HCT116 (cell line): ENCODE results near the gene TNFRSF12A.

Source experiments
- EZH2phosphoT487 ChIP-seq: fragments of 200-600 bp; IDR thresholded peaks from 2 replicates; pipeline ENCODE4 v1.6.1; 2018; ENCODE audit warnings: antibody characterized with exemption, borderline replicate concordance
- JUND ChIP-seq: IDR thresholded peaks from 2 replicates; pipeline ENCODE4 v1.6.1; 2012
- MAX ChIP-seq: IDR thresholded peaks from 2 replicates; pipeline ENCODE4 v1.6.1; 2012
- POLR2A ChIP-seq: IDR thresholded peaks from 2 replicates; pipeline ENCODE4 v1.7.0; 2011; ENCODE audit warnings: borderline replicate concordance; ENCODE audit not compliant: insufficient read depth, insufficient read length; ENCODE audit errors: extremely low read depth
- POLR2AphosphoS5 ChIP-seq: IDR thresholded peaks from 2 replicates; pipeline ENCODE4 v1.6.1; 2011; ENCODE audit warnings: mild to moderate bottlenecking, low read depth, low read length, moderate library complexity
- RAD21 ChIP-seq: IDR thresholded peaks from 2 replicates; pipeline ENCODE4 v1.6.1; 2012; ENCODE audit warnings: low read depth, mild to moderate bottlenecking
- SP1 ChIP-seq: IDR thresholded peaks from 2 replicates; pipeline ENCODE4 v1.6.1; 2012; ENCODE audit warnings: low read depth
- YY1 ChIP-seq: IDR thresholded peaks from 2 replicates; pipeline ENCODE4 v1.6.1; 2011; ENCODE audit warnings: low read length, low read depth, moderate library complexity, mild to moderate bottlenecking; ENCODE audit not compliant: insufficient replicate concordance; ENCODE audit errors: extremely low read depth
- ZBTB33 ChIP-seq: IDR thresholded peaks from 2 replicates; pipeline ENCODE4 v1.6.1; 2011; ENCODE audit warnings: mild to moderate bottlenecking, low read length, moderate library complexity; ENCODE audit not compliant: insufficient replicate concordance; ENCODE audit errors: extremely low read depth
- ZFX ChIP-seq: fragments of 450-650 bp; IDR thresholded peaks from 2 replicates; pipeline ENCODE4 v1.6.1; 2017
- TF ChIP-seq, protein P1 (sequence below), 3 experiments: fragments of 200-600 bp in 1 of 3; sonication (generic) in 1 of 3; IDR thresholded peaks in 2 of 3; conservative IDR thresholded peaks in 1 of 3; 2 replicates each; pipeline ENCODE4 v1.5.1; 2012 to 2017; ENCODE audit warnings: low read depth in 2 of 3, low read length in 2 of 3, antibody characterized with exemption in 1 of 3, borderline replicate concordance in 1 of 3, control low read depth in 1 of 3, mild to moderate bottlenecking in 1 of 3, mixed read lengths in 1 of 3, mixed run types in 1 of 3, moderate library complexity in 1 of 3; ENCODE audit not compliant: insufficient read depth in 1 of 3
- TF ChIP-seq, protein P2 (sequence below): IDR thresholded peaks from 2 replicates; pipeline ENCODE4 v1.6.1; 2012; ENCODE audit warnings: low read depth

GRCh38 chr16:3017344-3017743, 2.8 kb upstream of the TNFRSF12A start:
- TF ChIP-seq, protein P1, sequence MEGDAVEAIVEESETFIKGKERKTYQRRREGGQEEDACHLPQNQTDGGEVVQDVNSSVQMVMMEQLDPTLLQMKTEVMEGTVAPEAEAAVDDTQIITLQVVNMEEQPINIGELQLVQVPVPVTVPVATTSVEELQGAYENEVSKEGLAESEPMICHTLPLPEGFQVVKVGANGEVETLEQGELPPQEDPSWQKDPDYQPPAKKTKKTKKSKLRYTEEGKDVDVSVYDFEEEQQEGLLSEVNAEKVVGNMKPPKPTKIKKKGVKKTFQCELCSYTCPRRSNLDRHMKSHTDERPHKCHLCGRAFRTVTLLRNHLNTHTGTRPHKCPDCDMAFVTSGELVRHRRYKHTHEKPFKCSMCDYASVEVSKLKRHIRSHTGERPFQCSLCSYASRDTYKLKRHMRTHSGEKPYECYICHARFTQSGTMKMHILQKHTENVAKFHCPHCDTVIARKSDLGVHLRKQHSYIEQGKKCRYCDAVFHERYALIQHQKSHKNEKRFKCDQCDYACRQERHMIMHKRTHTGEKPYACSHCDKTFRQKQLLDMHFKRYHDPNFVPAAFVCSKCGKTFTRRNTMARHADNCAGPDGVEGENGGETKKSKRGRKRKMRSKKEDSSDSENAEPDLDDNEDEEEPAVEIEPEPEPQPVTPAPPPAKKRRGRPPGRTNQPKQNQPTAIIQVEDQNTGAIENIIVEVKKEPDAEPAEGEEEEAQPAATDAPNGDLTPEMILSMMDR (IDR thresholded peaks at IDR 0.05 in 2 of 3, conservative IDR thresholded peaks at IDR 0.05 in 1 of 3; ENCODE audit: borderline replicate concordance in 1 of 3, insufficient read depth in 1 of 3, low read depth in 2 of 3, low read length in 2 of 3): no peak
- TF ChIP-seq POLR2AphosphoS5 (no peak), ZBTB33 (no peak), EZH2phosphoT487 (no peak), JUND (no peak), ZFX (no peak), SP1 (no peak), POLR2A (no peak), RAD21 (no peak), YY1 (no peak), MAX (no peak)
- TF ChIP-seq, protein P2, sequence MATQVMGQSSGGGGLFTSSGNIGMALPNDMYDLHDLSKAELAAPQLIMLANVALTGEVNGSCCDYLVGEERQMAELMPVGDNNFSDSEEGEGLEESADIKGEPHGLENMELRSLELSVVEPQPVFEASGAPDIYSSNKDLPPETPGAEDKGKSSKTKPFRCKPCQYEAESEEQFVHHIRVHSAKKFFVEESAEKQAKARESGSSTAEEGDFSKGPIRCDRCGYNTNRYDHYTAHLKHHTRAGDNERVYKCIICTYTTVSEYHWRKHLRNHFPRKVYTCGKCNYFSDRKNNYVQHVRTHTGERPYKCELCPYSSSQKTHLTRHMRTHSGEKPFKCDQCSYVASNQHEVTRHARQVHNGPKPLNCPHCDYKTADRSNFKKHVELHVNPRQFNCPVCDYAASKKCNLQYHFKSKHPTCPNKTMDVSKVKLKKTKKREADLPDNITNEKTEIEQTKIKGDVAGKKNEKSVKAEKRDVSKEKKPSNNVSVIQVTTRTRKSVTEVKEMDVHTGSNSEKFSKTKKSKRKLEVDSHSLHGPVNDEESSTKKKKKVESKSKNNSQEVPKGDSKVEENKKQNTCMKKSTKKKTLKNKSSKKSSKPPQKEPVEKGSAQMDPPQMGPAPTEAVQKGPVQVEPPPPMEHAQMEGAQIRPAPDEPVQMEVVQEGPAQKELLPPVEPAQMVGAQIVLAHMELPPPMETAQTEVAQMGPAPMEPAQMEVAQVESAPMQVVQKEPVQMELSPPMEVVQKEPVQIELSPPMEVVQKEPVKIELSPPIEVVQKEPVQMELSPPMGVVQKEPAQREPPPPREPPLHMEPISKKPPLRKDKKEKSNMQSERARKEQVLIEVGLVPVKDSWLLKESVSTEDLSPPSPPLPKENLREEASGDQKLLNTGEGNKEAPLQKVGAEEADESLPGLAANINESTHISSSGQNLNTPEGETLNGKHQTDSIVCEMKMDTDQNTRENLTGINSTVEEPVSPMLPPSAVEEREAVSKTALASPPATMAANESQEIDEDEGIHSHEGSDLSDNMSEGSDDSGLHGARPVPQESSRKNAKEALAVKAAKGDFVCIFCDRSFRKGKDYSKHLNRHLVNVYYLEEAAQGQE: no peak
